Endodermal cell (in vitro differentiated cells): ENCODE data around the gene LNPEP. TPM values are rescaled to one million over a fixed set of nuclear protein-coding genes. Genes with fewer than 3 reads are reported as not detected.

Source experiments
- DNase-seq: peaks from one replicate; pipeline ENCODE4 v3.0.0-alpha.2; 2017
- H3K27ac ChIP-seq: 2 replicates; pipeline ENCODE4 v1.5.1; 2013; ENCODE audit warnings: mild to moderate bottlenecking, low read depth, low read length, moderate library complexity
- H3K27me3 ChIP-seq: 2 replicates; pipeline ENCODE4 v1.6.1; 2013; ENCODE audit warnings: mild to moderate bottlenecking, low read length, moderate library complexity; ENCODE audit not compliant: insufficient read depth, control insufficient read depth, poor library complexity, severe bottlenecking
- H3K36me3 ChIP-seq: 2 replicates; pipeline ENCODE4 v1.7.0; 2013; ENCODE audit warnings: mild to moderate bottlenecking, low read length, moderate library complexity; ENCODE audit not compliant: control insufficient read depth, insufficient read depth
- H3K4me1 ChIP-seq: one replicate; pipeline ENCODE4 v1.7.0; 2013; ENCODE audit warnings: low read length; ENCODE audit not compliant: control insufficient read depth, insufficient read depth
- H3K4me3 ChIP-seq: 2 replicates; pipeline ENCODE4 v1.5.1; 2013; ENCODE audit warnings: mild to moderate bottlenecking, low read length, moderate library complexity
- H3K9ac ChIP-seq: 2 replicates; pipeline ENCODE4 v1.6.1; 2013; ENCODE audit warnings: mild to moderate bottlenecking, low read length, moderate library complexity; ENCODE audit not compliant: poor library complexity, severe bottlenecking; ENCODE audit errors: extremely low read depth
- H3K9me3 ChIP-seq: 2 replicates; pipeline ENCODE4 v1.6.1; 2013; ENCODE audit warnings: mild to moderate bottlenecking, low read length, moderate library complexity; ENCODE audit not compliant: control insufficient read depth
- H3K27ac Mint-ChIP-seq: 2 replicates; pipeline ENCODE4 v1.8.0; 2020; ENCODE audit warnings: mixed read lengths
- H3K27me3 Mint-ChIP-seq: 2 replicates; pipeline ENCODE4 v1.8.0; 2021; ENCODE audit warnings: mild to moderate bottlenecking, mixed read lengths; ENCODE audit not compliant: insufficient read depth
- H3K36me3 Mint-ChIP-seq: 2 replicates; pipeline ENCODE4 v1.8.0; 2020; ENCODE audit warnings: low read depth, mixed read lengths
- H3K4me1 Mint-ChIP-seq: 2 replicates; pipeline ENCODE4 v1.8.0; 2020; ENCODE audit warnings: mixed read lengths
- H3K4me3 Mint-ChIP-seq: 2 replicates; pipeline ENCODE4 v1.8.0; 2020; ENCODE audit warnings: mild to moderate bottlenecking, moderate library complexity, mixed read lengths
- H3K9me3 Mint-ChIP-seq: 2 replicates; pipeline ENCODE4 v1.8.0; 2020; ENCODE audit warnings: mild to moderate bottlenecking, mixed read lengths
- CTCF ChIP-seq: fragments of 200-600 bp; sonication (generic); conservative IDR thresholded peaks from 2 replicates; pipeline ENCODE4 v1.5.0; 2021; ENCODE audit warnings: antibody characterized with exemption, mild to moderate bottlenecking
- WGBS, 2 experiments: methylation state at CpG; one replicate each; pipeline versions ENCODE4 v1.1.5 to v1.1.7; 2013; ENCODE audit warnings: missing lambda C conversion rate in 2 of 2, mixed read lengths in 1 of 2; ENCODE audit not compliant: insufficient coverage in 1 of 2, insufficient read length in 1 of 2; 5-methylcytosine and 5-hydroxymethylcytosine counted together
- total RNA-seq, 2 donors: library from RNA; stranded (reverse); fragmentation: NEBNext Ultra II Directional in 1 of 2; extraction: Animal tissue kit (Norgen Biotek cat#: 25700) in 1 of 2; gene quantifications; 2 replicates in 1 of 2; 3 replicates in 1 of 2; pipeline ENCODE4 v1.2.1, GENCODE V29; 2021

The LNPEP gene
- total RNA-seq, 2 donors from 2014 or later = 11.2 to 12.3 TPM

- 93 to 99% methylated on average over 5 to 8 of the region's 8 CpGs for WGBS, 2 experiments
- Mint-ChIP-seq H3K4me1 (peaks cover 8% of the 10 kb centered on the region), H3K36me3 (no peaks in the 10 kb centered on the region), H3K9me3 (no peaks in the 10 kb centered on the region), H3K27ac (no peak overlapping the region), H3K4me3 (no peak overlapping the region), H3K27me3 (no peaks in the 10 kb centered on the region)
- Histone ChIP-seq H3K27me3 (no peaks in the 10 kb centered on the region), H3K27ac (no peak overlapping the region), H3K36me3 (no peaks in the 10 kb centered on the region), H3K4me1 (peaks cover 3% of the 10 kb centered on the region), H3K4me3 (no peak overlapping the region), H3K9ac (no peak overlapping the region), H3K9me3 (no peaks in the 10 kb centered on the region)
- no peak for DNase-seq
- no peak for TF ChIP-seq CTCF
These were observed 135.2 kb downstream of the LNPEP start for GRCh38 chr5:97071101-97071500.

GRCh38 chr5:97071993-97072392, 136.1 kb downstream of the LNPEP start:
- DNase-seq = no peak
- TF ChIP-seq CTCF = no peak
- Histone ChIP-seq H3K4me1 (peaks cover 3% of the 10 kb centered on the region), H3K27me3 (no peaks in the 10 kb centered on the region), H3K9ac (no peak overlapping the region), H3K4me3 (no peak overlapping the region), H3K27ac (no peak overlapping the region), H3K9me3 (no peaks in the 10 kb centered on the region), H3K36me3 (no peaks in the 10 kb centered on the region)
- Mint-ChIP-seq H3K4me1 (peaks cover 8% of the 10 kb centered on the region), H3K36me3 (no peaks in the 10 kb centered on the region), H3K9me3 (no peaks in the 10 kb centered on the region), H3K27ac (no peak overlapping the region), H3K4me3 (no peak overlapping the region), H3K27me3 (no peaks in the 10 kb centered on the region)
- 84% methylated on average over 3 of the region's 4 CpGs; no CpG with 5 or more reads in 1 of the 2 experiments for WGBS, 2 experiments

- no peak overlapping the region for H3K4me3 ChIP-seq
- H3K27ac Mint-ChIP-seq = no peak overlapping the region
- WGBS, 2 experiments = 90 to 91% methylated on average over 2 of the region's 2 CpGs
- no peak overlapping the region for H3K9ac ChIP-seq
- no peaks in the 10 kb centered on the region for H3K36me3 Mint-ChIP-seq
- TF ChIP-seq CTCF = no peak
- no peaks in the 10 kb centered on the region for H3K36me3 ChIP-seq
- H3K4me3 Mint-ChIP-seq = no peak overlapping the region
- no peaks in the 10 kb centered on the region for H3K9me3 Mint-ChIP-seq
- H3K27ac ChIP-seq = no peak overlapping the region
- H3K4me1 Mint-ChIP-seq = peaks cover under 1% of the 10 kb centered on the region
- DNase-seq = no peak
- H3K9me3 ChIP-seq = no peaks in the 10 kb centered on the region
- H3K27me3 Mint-ChIP-seq = no peaks in the 10 kb centered on the region
- no peaks in the 10 kb centered on the region for H3K4me1 ChIP-seq
- no peaks in the 10 kb centered on the region for H3K27me3 ChIP-seq
These were observed 136.8 kb downstream of the LNPEP start for GRCh38 chr5:97072696-97073095.
